OCI-LY1 (cell line): ENCODE measurements around the gene ELMO1.

Source experiments
- H2AFZ ChIP-seq: fragments of 200-600 bp; sonication (generic), shearing (Covaris generic); 2 replicates; pipeline ENCODE4 v1.6.0; 2014; ENCODE audit warnings: antibody characterized with exemption, mild to moderate bottlenecking, low read length
- H3F3A ChIP-seq: fragments of 200-600 bp; sonication (generic), shearing (Covaris generic); 2 replicates; pipeline ENCODE4 v1.6.0; 2014; ENCODE audit warnings: mild to moderate bottlenecking, antibody characterized with exemption, low read length, moderate library complexity; ENCODE audit not compliant: insufficient read depth
- H3K27ac ChIP-seq: fragments of 200-600 bp; sonication (generic); 2 replicates; pipeline ENCODE4 v1.5.1; 2014; ENCODE audit warnings: low read length, mixed run types, mild to moderate bottlenecking, low read depth; ENCODE audit not compliant: poor library complexity, severe bottlenecking
- H3K27me3 ChIP-seq: fragments of 200-600 bp; sonication (generic); 2 replicates; pipeline ENCODE4 v1.6.0; 2014; ENCODE audit warnings: antibody characterized with exemption, mild to moderate bottlenecking, low read length, moderate library complexity; ENCODE audit not compliant: insufficient read depth
- H3K36me3 ChIP-seq: fragments of 200-600 bp; sonication (generic); 2 replicates; pipeline ENCODE4 v1.6.1; 2014; ENCODE audit warnings: mild to moderate bottlenecking, antibody characterized with exemption, low read length, moderate library complexity, mixed read lengths; ENCODE audit not compliant: insufficient read depth
- H3K4me1 ChIP-seq: fragments of 200-600 bp; sonication (generic); 2 replicates; pipeline ENCODE4 v1.5.1; 2014; ENCODE audit warnings: mild to moderate bottlenecking, low read length, moderate library complexity; ENCODE audit not compliant: insufficient read depth, severe bottlenecking
- H3K4me2 ChIP-seq: fragments of 200-600 bp; sonication (generic), shearing (Covaris generic); 2 replicates; pipeline ENCODE4 v1.6.1; 2014; ENCODE audit warnings: low read length
- H3K4me3 ChIP-seq: fragments of 200-600 bp; sonication (generic); 2 replicates; pipeline ENCODE4 v1.5.1; 2014; ENCODE audit warnings: low read length, low read depth, mild to moderate bottlenecking, mixed read lengths; ENCODE audit not compliant: poor library complexity, severe bottlenecking
- H3K79me2 ChIP-seq: fragments of 200-600 bp; shearing (Covaris generic); 2 replicates; pipeline ENCODE4 v1.6.1; 2016; ENCODE audit warnings: mixed run types, low read length, mixed read lengths; ENCODE audit not compliant: insufficient read depth
- H3K9ac ChIP-seq: fragments of 200-600 bp; sonication (generic), shearing (Covaris generic); 2 replicates; pipeline ENCODE4 v1.6.1; 2014; ENCODE audit warnings: mild to moderate bottlenecking, low read length, mixed read lengths
- H3K9me2 ChIP-seq: fragments of 200-600 bp; sonication (generic), shearing (Covaris generic); 2 replicates; pipeline ENCODE4 v1.6.1; 2014; ENCODE audit warnings: low read depth, mild to moderate bottlenecking, low read length, mixed read lengths
- H3K9me3 ChIP-seq: fragments of 200-600 bp; shearing (Covaris generic); 2 replicates; pipeline ENCODE4 v1.6.1; 2014; ENCODE audit warnings: low read length, mixed read lengths
- H4K20me1 ChIP-seq: fragments of 200-600 bp; sonication (generic), shearing (Covaris generic); 2 replicates; pipeline ENCODE4 v1.6.0; 2016; ENCODE audit warnings: mild to moderate bottlenecking, low read length; ENCODE audit not compliant: insufficient read depth
- CTCF ChIP-seq: fragments of 200-600 bp; sonication (generic), shearing (Covaris generic); IDR thresholded peaks from 2 replicates; pipeline ENCODE4 v1.5.1; 2017; ENCODE audit warnings: mild to moderate bottlenecking, antibody characterized with exemption, low read length, moderate library complexity, mixed read lengths
- EZH2 ChIP-seq: fragments of 200-600 bp; sonication (generic), shearing (Covaris generic); IDR thresholded peaks from 2 replicates; pipeline ENCODE4 v1.8.0; 2017; ENCODE audit warnings: borderline replicate concordance, mixed run types, mild to moderate bottlenecking, antibody characterized with exemption, low read length, moderate library complexity, mixed read lengths

ELMO1 gene

GRCh38 chr7:37439653-37440026, 9.0 kb downstream of the ELMO1 start:
- Histone ChIP-seq H3F3A (no peaks in the 10 kb centered on the region), H3K9me3 (no peaks in the 10 kb centered on the region), H3K36me3 (no peaks in the 10 kb centered on the region), H3K9me2 (no peaks in the 10 kb centered on the region), H3K27ac (no peak overlapping the region), H3K4me2 (no peak overlapping the region), H3K4me3 (no peak overlapping the region), H4K20me1 (no peaks in the 10 kb centered on the region), H2AFZ (no peak overlapping the region), H3K4me1 (no peaks in the 10 kb centered on the region), H3K9ac (no peak overlapping the region), H3K27me3 (peaks cover 4% of the 10 kb centered on the region; the same call in 1 of the 2 replicates), H3K79me2 (no peaks in the 10 kb centered on the region)
- TF ChIP-seq CTCF (no peak), EZH2 (no peak)

- no peak overlapping the region for H3K9ac ChIP-seq
- TF ChIP-seq CTCF (no peak), EZH2 (no peak)
- no peaks in the 10 kb centered on the region for H3K9me3 ChIP-seq
- H4K20me1 ChIP-seq, result no peaks in the 10 kb centered on the region
- H3K4me3 ChIP-seq, result no peak overlapping the region
- no peaks in the 10 kb centered on the region for H3K36me3 ChIP-seq
- H2AFZ ChIP-seq, result no peak overlapping the region
- H3F3A ChIP-seq, result no peaks in the 10 kb centered on the region
- H3K9me2 ChIP-seq, result no peaks in the 10 kb centered on the region
- no peaks in the 10 kb centered on the region for H3K79me2 ChIP-seq
- H3K27ac ChIP-seq, result no peak overlapping the region
- no peaks in the 10 kb centered on the region for H3K4me1 ChIP-seq
- H3K27me3 ChIP-seq, result peaks cover 4% of the 10 kb centered on the region; the same call in 1 of the 2 replicates
- H3K4me2 ChIP-seq, result no peak overlapping the region
Observed at GRCh38 chr7:37438906-37439652, 9.6 kb downstream of the ELMO1 start.

- no peaks in the 10 kb centered on the region for H3F3A ChIP-seq
- H3K9me3 ChIP-seq, result no peaks in the 10 kb centered on the region
- H3K4me1 ChIP-seq, result no peaks in the 10 kb centered on the region
- no peaks in the 10 kb centered on the region for H3K36me3 ChIP-seq
- H3K4me2 ChIP-seq, result no peak overlapping the region
- no peaks in the 10 kb centered on the region for H3K9me2 ChIP-seq
- H2AFZ ChIP-seq, result no peak overlapping the region
- H3K4me3 ChIP-seq, result no peak overlapping the region
- no peaks in the 10 kb centered on the region for H3K79me2 ChIP-seq
- no peaks in the 10 kb centered on the region for H4K20me1 ChIP-seq
- no peaks in the 10 kb centered on the region for H3K27me3 ChIP-seq
- no peak overlapping the region for H3K27ac ChIP-seq
- TF ChIP-seq EZH2, result no peak
- no peak for TF ChIP-seq CTCF
- H3K9ac ChIP-seq, result no peak overlapping the region
Observed at GRCh38 chr7:37435156-37435855, 13.4 kb downstream of the ELMO1 start.
